Psoas muscle (tissue), 8 donors: ENCODE measurements around the gene TTR. TPM values are rescaled to one million over a fixed set of nuclear protein-coding genes. Genes with fewer than 3 reads are reported as not detected.

ENCODE experiments used
- ATAC-seq, 4 donors: fragments of 200-7000 bp; cut with Tn5 transposase; one replicate each; pipeline ENCODE4 v1.9.1; 2020; ENCODE audit warnings: moderate library complexity in 3 of 4, mild to moderate bottlenecking in 2 of 4
- DNase-seq, 2 donors: peaks; one replicate each; pipeline ENCODE4 v3.0.0-alpha.2; 2020
- H3K27ac ChIP-seq: fragments of 200-600 bp; one replicate; pipeline ENCODE4 v1.8.0; 2022
- H3K27me3 ChIP-seq, 3 donors: fragments of 200-600 bp in 1 of 3; one replicate each; pipeline versions ENCODE4 v1.6.1 to v1.8.0; 2013 to 2022; ENCODE audit warnings: low read length in 2 of 3, mild to moderate bottlenecking in 2 of 3, moderate library complexity in 1 of 3; ENCODE audit not compliant: insufficient read depth in 3 of 3
- H3K36me3 ChIP-seq, 2 donors: fragments of 200-600 bp in 1 of 2; one replicate each; pipeline versions ENCODE4 v1.6.1 to v1.8.0; 2013 to 2022; ENCODE audit warnings: low read depth in 1 of 2, mild to moderate bottlenecking in 1 of 2, moderate library complexity in 1 of 2; ENCODE audit not compliant: insufficient read depth in 1 of 2
- H3K4me1 ChIP-seq: fragments of 200-600 bp; one replicate; pipeline ENCODE4 v1.8.0; 2022
- H3K4me3 ChIP-seq: fragments of 200-600 bp; one replicate; pipeline ENCODE4 v1.8.0; 2022; ENCODE audit warnings: mild to moderate bottlenecking
- H3K9me3 ChIP-seq: fragments of 200-600 bp; one replicate; pipeline ENCODE4 v1.8.0; 2022
- WGBS, 3 donors: extraction: QIAGEN DNeasy Blood & Tissue Kit; methylation state at CpG; one replicate each; pipeline versions ENCODE4 v1.1.6 to v1.1.7; 2013; 5-methylcytosine and 5-hydroxymethylcytosine counted together
- intact Hi-C, 2 donors: fragments of 100-400 bp; cut with DNase I; formaldehyde crosslinking; loops; one replicate each; pipeline versions ENCODE4 v1.11.0 to v1.14.2; 2022
- long read RNA-seq, 2 donors: library from polyadenylated mRNA; unstranded; transcript quantifications; one replicate each; pipeline ENCODE4 v2.0.0, GENCODE V29; 2021
- polyA plus RNA-seq, 3 donors: library from polyadenylated mRNA; stranded (reverse); fragments of 200-250 nt; gene quantifications; one replicate each; pipeline ENCODE4 v1.2.3, GENCODE V29; 2013
- total RNA-seq, 4 donors: library from RNA; stranded (reverse); fragmentation: NEBNext Ultra II Directional in 2 of 4; extraction: Animal tissue kit (Norgen Biotek cat#: 25700) in 2 of 4; gene quantifications; one replicate each; pipeline versions ENCODE4 v1.2.1 to v1.2.4, GENCODE V29; 2021 to 2023
- TF ChIP-seq, protein P1 (sequence below): fragments of 200-600 bp; IDR thresholded peaks from one replicate; pipeline ENCODE4 v1.8.0; 2022; ENCODE audit warnings: antibody characterized with exemption
- donor health status: healthy with polysubstance abuse.
- donor health status: DM: no; HTN: no; CAD: no; lungs with moderate emphysema.
- donor health status: Bipolar disorder and iron deficiency.
- donor health status: healthy.
- donor health status: DM: yes; HTN: yes; CAD: no.
- donor health status: DM: no; HTN: no; CAD: no.
- donor health status: DM: no; HTN: no; CAD: no.
- donor health status: DM: yes; HTN: yes; CAD: no.

The TTR gene
- total RNA-seq (not detected), polyA plus RNA-seq (under 1 TPM in 2 of 3 donors, not detected in 1; 0.21 to 0.25 TPM)
- long read RNA-seq, donor 1, result 0 reads
- long read RNA-seq, donor 2, result 0 reads

DNA sequence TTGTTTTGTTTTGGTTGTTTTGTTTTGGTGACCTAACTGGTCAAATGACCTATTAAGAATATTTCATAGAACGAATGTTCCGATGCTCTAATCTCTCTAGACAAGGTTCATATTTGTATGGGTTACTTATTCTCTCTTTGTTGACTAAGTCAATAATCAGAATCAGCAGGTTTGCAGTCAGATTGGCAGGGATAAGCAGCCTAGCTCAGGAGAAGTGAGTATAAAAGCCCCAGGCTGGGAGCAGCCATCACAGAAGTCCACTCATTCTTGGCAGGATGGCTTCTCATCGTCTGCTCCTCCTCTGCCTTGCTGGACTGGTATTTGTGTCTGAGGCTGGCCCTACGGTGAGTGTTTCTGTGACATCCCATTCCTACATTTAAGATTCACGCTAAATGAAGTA lies at the start of gene TTR:
Gene TTR, plus strand, starts transcription at position 250 of the 400 bp plus-strand sequence. Its CDS starts 26 bp downstream, at position 276.
- H3K4me1 ChIP-seq, result no peaks in the 10 kb centered on the region
- WGBS, 3 donors, result 70 to 74% (median 74%) methylated on average over 5 of the region's 5 CpGs
- DNase-seq, result no peak
- H3K9me3 ChIP-seq, result no peaks in the 10 kb centered on the region
- peaks cover 0 to 3% (median 0%) of the 10 kb centered on the region in 3 donors for H3K27me3 ChIP-seq
- TF ChIP-seq, protein P1, sequence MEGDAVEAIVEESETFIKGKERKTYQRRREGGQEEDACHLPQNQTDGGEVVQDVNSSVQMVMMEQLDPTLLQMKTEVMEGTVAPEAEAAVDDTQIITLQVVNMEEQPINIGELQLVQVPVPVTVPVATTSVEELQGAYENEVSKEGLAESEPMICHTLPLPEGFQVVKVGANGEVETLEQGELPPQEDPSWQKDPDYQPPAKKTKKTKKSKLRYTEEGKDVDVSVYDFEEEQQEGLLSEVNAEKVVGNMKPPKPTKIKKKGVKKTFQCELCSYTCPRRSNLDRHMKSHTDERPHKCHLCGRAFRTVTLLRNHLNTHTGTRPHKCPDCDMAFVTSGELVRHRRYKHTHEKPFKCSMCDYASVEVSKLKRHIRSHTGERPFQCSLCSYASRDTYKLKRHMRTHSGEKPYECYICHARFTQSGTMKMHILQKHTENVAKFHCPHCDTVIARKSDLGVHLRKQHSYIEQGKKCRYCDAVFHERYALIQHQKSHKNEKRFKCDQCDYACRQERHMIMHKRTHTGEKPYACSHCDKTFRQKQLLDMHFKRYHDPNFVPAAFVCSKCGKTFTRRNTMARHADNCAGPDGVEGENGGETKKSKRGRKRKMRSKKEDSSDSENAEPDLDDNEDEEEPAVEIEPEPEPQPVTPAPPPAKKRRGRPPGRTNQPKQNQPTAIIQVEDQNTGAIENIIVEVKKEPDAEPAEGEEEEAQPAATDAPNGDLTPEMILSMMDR, result no peak
- no peak for ATAC-seq
- no peak within 1 kb of the TSS for H3K27ac ChIP-seq
- no peak within 1 kb of the TSS for H3K4me3 ChIP-seq
- intact Hi-C loops, result no loop called here
- H3K36me3 ChIP-seq, result no peaks in the 10 kb centered on the region

DNA sequence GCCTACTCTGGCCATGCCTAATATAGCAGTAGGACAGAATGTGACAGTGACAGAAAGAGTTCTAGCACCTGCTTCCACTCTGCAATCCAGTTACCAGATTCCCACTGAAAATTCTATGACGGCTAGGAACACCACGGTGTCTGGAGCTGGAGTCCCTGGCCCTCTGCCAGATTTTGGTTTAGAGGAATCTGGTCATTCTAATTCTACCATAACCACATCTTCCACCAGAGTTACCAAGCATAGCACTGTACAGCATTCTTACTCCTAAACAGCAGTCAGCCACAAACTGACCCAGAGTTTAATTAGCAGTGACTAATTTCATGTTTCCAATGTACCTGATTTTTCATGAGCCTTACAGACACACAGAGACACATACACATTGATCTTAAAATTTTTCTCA lies 45.2 kb upstream of the TTR start:
- TF ChIP-seq, protein P1, result no peak
- Histone ChIP-seq H3K9me3 (no peaks in the 10 kb centered on the region), H3K4me1 (no peaks in the 10 kb centered on the region), H3K36me3 (no peaks in the 10 kb centered on the region), H3K27me3 (no peaks in the 10 kb centered on the region), H3K27ac (no peak overlapping the region), H3K4me3 (no peak overlapping the region)
- WGBS, 3 donors, result 50 to 56% (median 53%) methylated on average over 2 of the region's 2 CpGs
- DNase-seq (no peak), ATAC-seq (no peak)
- intact Hi-C loops, result no loop called here

DNA sequence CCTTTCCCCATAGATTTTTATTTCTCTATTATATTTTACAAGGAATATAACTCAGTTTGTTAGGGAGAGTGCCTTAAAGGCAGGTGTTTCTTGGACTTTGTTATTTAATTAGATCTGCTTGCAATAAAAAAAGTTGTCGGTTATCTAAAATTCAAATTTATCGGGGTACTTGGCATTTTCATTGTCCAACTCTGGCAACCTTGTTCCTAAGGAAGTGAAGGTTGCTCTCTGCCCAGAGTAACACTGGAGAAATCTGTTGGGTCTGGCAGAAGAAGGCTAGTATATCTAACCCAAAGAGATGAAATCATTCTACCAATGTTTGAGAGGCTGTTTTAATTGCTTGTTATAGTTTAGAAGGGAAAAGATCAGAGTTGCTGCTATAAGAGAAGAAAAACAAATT lies 42.8 kb upstream of the TTR start:
- no peak for ATAC-seq
- DNase-seq, result no peak
- no peaks in the 10 kb centered on the region for H3K4me1 ChIP-seq
- TF ChIP-seq, protein P1, result no peak
- no peaks in the 10 kb centered on the region for H3K27me3 ChIP-seq
- H3K4me3 ChIP-seq, result no peak overlapping the region
- H3K9me3 ChIP-seq, result no peaks in the 10 kb centered on the region
- no peak overlapping the region for H3K27ac ChIP-seq
- intact Hi-C loops, result no loop called here
- WGBS, 3 donors, result 89 to 94% (median 93%) methylated on average over 2 of the region's 2 CpGs
- H3K36me3 ChIP-seq, result no peaks in the 10 kb centered on the region

DNA sequence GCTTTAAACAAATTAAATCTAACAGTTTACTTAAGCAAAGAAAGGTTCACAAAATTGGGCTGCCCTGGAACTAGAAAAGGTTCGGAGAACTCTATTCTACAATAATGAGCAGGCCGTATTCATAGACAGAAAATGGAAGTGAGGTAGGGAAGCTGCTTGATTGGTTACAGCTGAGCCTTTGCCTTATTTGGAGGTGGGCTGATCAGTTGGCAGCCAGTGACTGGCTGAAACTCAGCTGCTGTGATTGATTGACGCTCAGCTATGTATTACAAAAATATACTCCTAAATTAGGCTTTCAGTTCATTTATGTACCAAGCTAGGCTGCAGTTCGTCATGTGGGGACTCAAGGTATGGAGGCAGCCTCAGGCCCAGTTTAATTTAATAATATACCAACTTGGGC lies 42.3 kb upstream of the TTR start:
- Histone ChIP-seq H3K27me3 (no peaks in the 10 kb centered on the region), H3K4me3 (no peak overlapping the region)
- 78 to 84% (median 83%) methylated on average over 4 of the region's 4 CpGs for WGBS, 3 donors

More for the DNA sequence above, 42.3 kb upstream of the TTR start:
- ATAC-seq, result no peak
- DNase-seq, result no peak
- Histone ChIP-seq H3K9me3 (no peaks in the 10 kb centered on the region), H3K27ac (no peak overlapping the region), H3K4me1 (no peaks in the 10 kb centered on the region), H3K36me3 (no peaks in the 10 kb centered on the region)
- intact Hi-C loops, result no loop called here
- TF ChIP-seq, protein P1, result no peak
